RWPE1 (cell line): Measurements from ENCODE around the gene CMTM2.
A peak's percentile ranks its signal among the peaks of the same experiment; 100 is the strongest.

Experiments
- CTCF ChIA-PET: fragments of 350-600 bp; sonication (Branson Sonifier 250); formaldehyde crosslinking; extraction: SDS; loops from one replicate; lab custom pipeline; 2021; lab: Yijun Ruan, JAX
- POLR2A ChIA-PET: fragments of 400-600 bp; formaldehyde crosslinking; extraction: SDS; loops from one replicate; lab custom pipeline; 2020; ENCODE audit warnings: antibody characterized with exemption; ENCODE audit not compliant: low non-redundant PET; lab: Yijun Ruan, JAX
- DNase-seq: peaks from one replicate; pipeline ENCODE4 v3.0.0; 2012; ENCODE audit warnings: low spot score
- H3K27ac ChIP-seq: fragments of 450-650 bp; 2 replicates; pipeline ENCODE4 v1.5.1; 2017
- CTCF ChIP-seq: fragments of 450-650 bp; conservative IDR thresholded peaks from 2 replicates; pipeline ENCODE4 v1.5.1; 2017; ENCODE audit warnings: low read depth, mild to moderate bottlenecking

The CMTM2 gene

GRCh38 chr16:66604376-66605176, 25.3 kb downstream of the CMTM2 start, which contains the start of gene CMTM3:
TSS of gene CMTM3 (plus strand) at chr16:66604704. CDS start at chr16:66604806, 102 bp downstream.
- ChIA-PET CTCF (interaction anchor here (0.6 to 0.7 kb wide), 3 partner anchors 56 to 186 kb away, joined by 3 read pairs; no protein-coding TSS in a partner anchor), POLR2A (no interaction called here)
- H3K27ac ChIP-seq: peak within 1 kb of the TSS; percentile 88
- DNase-seq: peak; percentile 41
- TF ChIP-seq CTCF: peak; percentile 81

- peak overlapping the region; percentile 88 for H3K27ac ChIP-seq
- POLR2A ChIA-PET: no interaction called here
- CTCF ChIA-PET: interaction anchor here (0.6 to 0.7 kb wide), 2 partner anchors 56 to 187 kb away, joined by 3 read pairs; no protein-coding TSS in a partner anchor
- peak; percentile 30 for DNase-seq
- TF ChIP-seq CTCF: no peak; the same call in 1 of the 2 replicates
These were observed 26.1 kb downstream of the CMTM2 start for GRCh38 chr16:66605177-66605978.

- POLR2A ChIA-PET: no interaction called here
- peak overlapping the region; percentile 88 for H3K27ac ChIP-seq
These were observed 26.9 kb downstream of the CMTM2 start for GRCh38 chr16:66605979-66606751.

GRCh38 chr16:66608241-66609138, 29.2 kb downstream of the CMTM2 start:
- CTCF ChIA-PET: interaction anchor here (0.6 to 2.6 kb wide), 20 partner anchors 9 to 1415 kb away, joined by 3 to 20 read pairs (median 4); no protein-coding TSS in a partner anchor
- POLR2A ChIA-PET: interaction anchor here (1.0 kb wide), 1 partner anchor 10 kb away, joined by 3 read pairs; no protein-coding TSS in a partner anchor
- peak overlapping the region; percentile 88 for H3K27ac ChIP-seq
- DNase-seq: peak; percentile 93
- TF ChIP-seq CTCF: peak; percentile 92

More at GRCh38 chr16:66605979-66606751, 26.9 kb downstream of the CMTM2 start:
- CTCF ChIA-PET: no interaction called here
- no peak for TF ChIP-seq CTCF
- DNase-seq: no peak

- ChIA-PET CTCF (interaction anchor here (0.6 to 2.6 kb wide), 18 partner anchors 9 to 1415 kb away, joined by 3 to 20 read pairs (median 4); no protein-coding TSS in a partner anchor), POLR2A (interaction anchor here (1.0 kb wide), 1 partner anchor 10 kb away, joined by 3 read pairs; no protein-coding TSS in a partner anchor)
- no peak for TF ChIP-seq CTCF
- peak overlapping the region; percentile 88 for H3K27ac ChIP-seq
- no peak for DNase-seq
These were observed 29.9 kb downstream of the CMTM2 start for GRCh38 chr16:66609139-66609510.
